Mucosa of rectum (tissue), 2 donors: ENCODE results near the gene RNF208.
A peak's percentile ranks its signal among the peaks of the same experiment; 100 is the strongest.

Source experiments
- H3K27ac ChIP-seq, 2 donors: one replicate each; pipeline ENCODE4 v1.7.0; 2013; ENCODE audit warnings: inconsistent platforms in 2 of 2, low read depth in 2 of 2, low read length in 2 of 2
- H3K27me3 ChIP-seq, 2 donors: one replicate each; pipeline ENCODE4 v1.7.0; 2013; ENCODE audit warnings: low read length in 2 of 2; ENCODE audit not compliant: control insufficient read depth in 2 of 2, insufficient read depth in 2 of 2
- H3K36me3 ChIP-seq, 2 donors: one replicate each; pipeline ENCODE4 v1.7.0; 2013; ENCODE audit warnings: low read length in 2 of 2; ENCODE audit not compliant: control insufficient read depth in 2 of 2, insufficient read depth in 2 of 2
- H3K4me1 ChIP-seq, 2 donors: one replicate each; pipeline ENCODE4 v1.7.0; 2013; ENCODE audit warnings: low read length in 2 of 2, mild to moderate bottlenecking in 1 of 2; ENCODE audit not compliant: control insufficient read depth in 2 of 2, insufficient read depth in 2 of 2
- H3K4me3 ChIP-seq, 2 donors: one replicate each; pipeline ENCODE4 v1.7.0; 2013; ENCODE audit warnings: low read length in 2 of 2
- H3K9ac ChIP-seq, 2 donors: one replicate each; pipeline ENCODE4 v1.7.0; 2013; ENCODE audit warnings: low read length in 2 of 2, low read depth in 1 of 2, mild to moderate bottlenecking in 1 of 2
- H3K9me3 ChIP-seq, 2 donors: one replicate each; pipeline ENCODE4 v1.7.0; 2013; ENCODE audit warnings: low read length in 2 of 2; ENCODE audit not compliant: control insufficient read depth in 2 of 2
- donor health status: healthy.
- donor health status: Normal muscosa, but diverticular disease.

The RNF208 gene

DNA sequence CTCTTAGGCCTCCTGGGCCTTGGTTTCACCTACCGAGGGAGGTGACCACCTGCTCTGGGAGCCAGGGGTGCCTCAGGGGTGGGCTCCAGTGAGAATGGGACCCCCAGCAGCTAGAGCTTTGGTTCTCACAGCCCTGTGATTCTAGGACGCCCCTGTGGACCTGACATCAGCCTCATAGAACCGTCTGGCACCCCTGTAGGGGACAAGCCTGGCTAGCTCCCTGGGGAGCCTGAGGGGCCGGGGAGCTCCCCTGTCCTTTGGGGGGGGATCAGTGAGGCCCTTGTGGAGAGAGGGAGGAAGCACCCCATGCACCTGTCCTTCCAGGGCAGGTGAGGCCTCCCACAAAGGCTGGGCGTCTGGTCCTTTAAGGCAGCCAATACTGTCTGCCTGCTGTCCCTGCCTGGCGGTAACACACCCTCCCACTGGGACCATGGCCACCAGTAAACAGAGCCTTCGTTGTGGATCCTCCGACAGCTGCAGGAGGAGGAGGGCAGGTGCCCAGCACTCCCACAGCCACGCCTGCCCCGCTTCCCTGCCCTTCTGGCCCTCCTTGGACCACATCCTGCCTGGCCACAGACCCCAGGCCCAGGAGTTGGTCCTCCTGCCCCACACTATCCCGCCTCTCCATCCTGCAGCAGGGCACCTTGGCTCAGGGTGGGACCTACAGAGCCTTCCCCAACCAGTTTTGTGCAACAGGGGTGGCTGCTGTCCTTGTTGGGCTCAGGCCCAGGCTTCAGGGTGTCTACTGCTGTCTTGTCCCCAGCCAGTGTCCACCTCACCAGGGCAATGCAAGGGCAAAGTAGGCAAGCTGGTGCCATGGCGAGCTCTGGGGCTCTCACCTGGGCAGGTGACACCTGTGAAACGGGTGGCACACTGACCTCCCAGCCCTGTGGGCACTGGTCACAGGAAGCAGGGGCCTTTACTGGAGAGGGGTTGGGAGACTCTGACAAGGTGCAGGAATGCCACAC lies 16.0 kb upstream of the RNF208 start:
- no peaks in the 10 kb centered on the region for H3K9me3 ChIP-seq
- peak overlapping the region in 1 of 2 donors; percentile 65 for H3K9ac ChIP-seq
- peaks cover 11 to 14% of the 10 kb centered on the region in 2 donors for H3K27me3 ChIP-seq
- H3K4me1 ChIP-seq, result peaks cover 43 to 47% of the 10 kb centered on the region in 2 donors
- H3K36me3 ChIP-seq, result peaks cover 6 to 11% of the 10 kb centered on the region in 2 donors
- peak overlapping the region; percentile 75 to 80 for H3K27ac ChIP-seq
- H3K4me3 ChIP-seq, result peak overlapping the region in 1 of 2 donors; percentile 22

DNA sequence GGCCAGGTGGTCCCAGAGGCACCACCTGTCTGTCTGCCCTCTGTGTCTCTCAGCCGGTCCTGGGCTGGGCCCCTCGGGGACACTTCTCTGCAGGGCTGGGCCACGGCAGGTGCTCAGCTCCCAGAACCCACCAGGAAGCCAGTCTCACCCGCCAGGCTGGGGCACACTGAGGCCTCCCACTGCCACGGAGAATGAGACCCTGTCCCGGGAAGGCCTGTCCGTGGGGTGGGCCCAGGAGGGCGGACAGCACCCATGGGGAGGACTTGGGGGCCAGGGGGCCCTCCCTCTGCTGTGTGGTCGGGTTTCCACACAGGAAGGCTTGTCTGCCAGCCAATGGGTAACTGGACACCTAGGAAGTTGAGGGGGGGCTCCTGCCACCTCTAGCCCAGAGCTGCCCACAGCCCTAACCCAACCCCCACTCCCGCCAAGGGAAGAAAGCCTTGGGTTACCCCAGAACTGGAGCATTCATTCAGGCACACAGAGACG lies 14.9 kb upstream of the RNF208 start:
- Histone ChIP-seq H3K27me3 (peaks cover 11 to 22% of the 10 kb centered on the region in 2 donors), H3K9ac (peak overlapping the region; percentile 63 to 65), H3K9me3 (no peaks in the 10 kb centered on the region), H3K36me3 (peaks cover 0 to under 1% of the 10 kb centered on the region in 2 donors), H3K4me1 (peaks cover 36 to 43% of the 10 kb centered on the region in 2 donors), H3K4me3 (peak overlapping the region; percentile 13 to 50), H3K27ac (peak overlapping the region; percentile 75 to 80)

DNA sequence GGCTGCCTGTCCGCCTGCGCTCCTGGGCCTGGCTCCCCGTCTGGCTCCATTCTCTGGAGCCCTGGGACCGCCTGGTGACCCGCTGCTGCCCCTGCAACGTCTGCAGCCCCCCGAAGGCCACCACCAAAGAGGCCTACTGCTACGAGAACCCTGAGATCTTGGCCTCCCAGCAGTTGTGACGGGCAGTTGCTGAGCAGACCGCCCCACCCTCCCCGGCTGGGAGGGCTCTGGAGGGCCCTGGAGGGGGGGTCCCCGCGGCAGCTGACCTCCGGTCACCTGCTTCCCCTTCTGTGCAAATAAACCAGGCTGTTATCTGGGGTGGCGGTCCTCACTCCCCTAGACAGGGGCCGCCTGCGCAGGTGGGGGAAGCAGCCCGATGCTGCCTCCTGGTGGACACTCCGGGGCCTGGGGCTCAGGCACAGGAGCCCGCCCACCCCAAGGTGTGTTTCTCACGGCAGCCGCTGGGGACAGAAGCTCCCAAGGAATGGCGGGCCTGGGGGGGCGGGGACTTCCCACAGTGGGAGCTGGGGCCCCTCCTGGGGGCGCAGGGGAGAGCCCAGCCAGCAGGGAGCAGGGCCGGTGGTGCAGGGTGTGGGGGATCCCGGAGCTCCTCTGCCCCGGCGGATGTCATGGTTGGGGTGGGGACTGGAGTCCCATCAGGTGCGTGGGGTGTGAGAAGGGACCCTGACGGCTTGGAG lies 14.3 kb upstream of the RNF208 start:
- peaks cover 11 to 28% of the 10 kb centered on the region in 2 donors for H3K27me3 ChIP-seq
- H3K4me1 ChIP-seq, result peaks cover 36 to 43% of the 10 kb centered on the region in 2 donors
- peak overlapping the region in 1 of 2 donors; percentile 23 for H3K27ac ChIP-seq
- peak overlapping the region; percentile 13 to 50 for H3K4me3 ChIP-seq
- H3K9me3 ChIP-seq, result no peaks in the 10 kb centered on the region
- peak overlapping the region; percentile 63 to 65 for H3K9ac ChIP-seq
- H3K36me3 ChIP-seq, result no peaks in the 10 kb centered on the region

DNA sequence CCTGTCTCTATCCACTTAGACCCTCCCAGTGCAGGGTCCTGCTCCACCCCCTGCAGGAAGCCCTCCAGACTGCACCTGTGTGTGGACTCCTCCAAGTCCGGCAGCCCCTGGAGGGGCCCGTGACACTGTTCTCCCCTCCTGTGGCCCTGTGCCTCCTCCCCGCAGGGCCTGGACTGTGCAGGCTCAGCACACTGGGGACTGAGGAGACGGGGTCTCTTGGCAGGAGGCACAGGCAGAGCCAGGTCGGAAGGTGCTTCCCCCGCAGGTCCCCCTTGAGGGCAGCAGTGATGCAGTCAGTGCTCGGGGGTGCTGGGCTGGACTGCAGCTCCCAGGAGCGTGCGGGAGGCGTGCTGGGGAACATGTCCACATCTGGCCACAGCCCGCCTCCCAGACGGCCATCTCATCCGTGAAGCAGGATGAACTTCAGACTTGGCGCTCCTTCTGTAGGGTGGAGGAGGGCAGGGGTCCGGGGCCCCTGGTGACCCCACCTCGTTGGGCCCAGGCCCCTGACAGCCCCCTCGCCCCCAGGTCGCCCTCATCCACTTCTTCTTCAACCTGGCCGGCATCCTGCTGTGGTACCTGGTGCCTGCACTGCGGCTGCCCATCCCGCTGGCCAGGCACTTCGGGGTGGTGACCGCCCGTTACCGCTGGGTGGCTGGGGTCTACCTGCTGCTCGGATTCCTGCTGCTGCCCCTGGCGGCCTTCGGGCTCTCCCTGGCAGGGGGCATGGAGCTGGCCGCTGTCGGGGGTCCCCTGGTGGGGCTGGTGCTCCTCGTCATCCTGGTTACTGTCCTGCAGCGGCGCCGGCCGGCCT lies 13.6 kb upstream of the RNF208 start:
- Histone ChIP-seq H3K27ac (no peak overlapping the region), H3K9me3 (no peaks in the 10 kb centered on the region), H3K27me3 (peaks cover 13 to 29% of the 10 kb centered on the region in 2 donors), H3K4me3 (no peak overlapping the region), H3K36me3 (no peaks in the 10 kb centered on the region), H3K4me1 (peaks cover 36 to 43% of the 10 kb centered on the region in 2 donors), H3K9ac (peak overlapping the region in 1 of 2 donors; percentile 65)

DNA sequence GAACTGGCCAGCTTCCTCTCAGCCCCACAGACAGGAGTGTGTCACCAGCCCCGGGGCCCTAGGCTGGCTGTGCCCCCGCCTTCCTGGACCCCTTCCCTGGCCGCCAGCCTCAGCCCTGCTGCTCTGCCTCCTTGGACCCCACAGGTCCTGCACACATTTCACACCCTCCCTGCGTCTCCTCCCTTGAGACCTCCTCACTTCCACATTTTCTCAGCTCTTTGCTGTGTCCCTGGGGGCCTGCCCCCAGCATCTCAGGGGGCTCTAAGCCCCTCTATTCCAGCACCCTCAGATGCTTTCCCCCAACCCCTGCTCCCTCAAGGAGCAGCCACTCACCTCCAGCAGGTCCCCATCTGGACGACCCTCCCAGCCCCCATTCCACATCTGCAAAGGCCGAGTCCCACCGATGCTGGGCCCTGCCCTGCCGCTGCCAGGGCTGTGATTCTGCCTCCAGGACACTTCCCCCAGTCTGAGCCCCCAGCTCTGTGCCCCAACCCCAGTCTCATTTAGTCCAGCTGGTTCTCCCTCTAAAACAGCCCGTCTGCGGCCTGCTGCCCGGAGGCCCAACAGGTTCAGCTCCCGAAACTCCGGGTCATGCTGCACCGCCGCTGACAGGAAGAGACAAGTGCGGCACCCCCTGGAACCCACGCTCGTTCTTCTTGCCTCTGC lies 12.9 kb upstream of the RNF208 start:
- Histone ChIP-seq H3K36me3 (no peaks in the 10 kb centered on the region), H3K27me3 (peaks cover 13 to 31% of the 10 kb centered on the region in 2 donors), H3K27ac (no peak overlapping the region), H3K9ac (no peak overlapping the region), H3K9me3 (no peaks in the 10 kb centered on the region), H3K4me3 (no peak overlapping the region), H3K4me1 (peaks cover 38 to 42% of the 10 kb centered on the region in 2 donors)

DNA sequence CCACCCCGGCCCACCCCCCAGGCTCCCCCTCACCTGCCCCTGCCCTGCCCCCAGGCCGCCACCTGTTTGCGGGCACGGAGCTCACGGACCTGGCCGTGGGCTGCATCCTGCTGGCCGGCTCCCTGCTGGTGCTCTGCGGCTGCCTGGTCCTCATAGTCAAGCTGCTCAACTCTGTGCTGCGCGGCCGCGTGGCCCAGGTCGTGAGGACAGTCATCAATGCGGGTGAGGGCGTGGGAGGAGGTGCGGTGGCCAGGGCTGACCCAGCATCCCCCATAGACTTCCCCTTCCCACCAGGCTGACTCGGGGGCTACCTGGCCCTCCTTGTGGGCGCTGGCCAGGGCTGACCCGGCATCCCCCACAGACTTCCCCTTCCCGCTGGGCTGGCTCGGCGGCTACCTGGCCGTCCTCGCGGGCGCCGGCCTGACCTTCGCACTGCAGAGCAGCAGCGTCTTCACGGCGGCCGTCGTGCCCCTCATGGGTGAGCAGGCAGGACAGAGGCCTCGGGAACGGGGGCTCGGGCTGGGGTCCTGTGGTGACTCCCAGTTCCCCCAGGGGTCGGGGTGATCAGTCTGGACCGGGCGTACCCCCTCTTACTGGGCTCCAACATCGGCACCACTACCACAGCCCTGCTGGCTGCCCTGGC lies 12.1 kb upstream of the RNF208 start:
- Histone ChIP-seq H3K9me3 (no peaks in the 10 kb centered on the region), H3K9ac (no peak overlapping the region), H3K4me1 (peaks cover 42 to 47% of the 10 kb centered on the region in 2 donors), H3K27me3 (peaks cover 14 to 36% of the 10 kb centered on the region in 2 donors), H3K4me3 (no peak overlapping the region), H3K36me3 (no peaks in the 10 kb centered on the region), H3K27ac (no peak overlapping the region)

DNA sequence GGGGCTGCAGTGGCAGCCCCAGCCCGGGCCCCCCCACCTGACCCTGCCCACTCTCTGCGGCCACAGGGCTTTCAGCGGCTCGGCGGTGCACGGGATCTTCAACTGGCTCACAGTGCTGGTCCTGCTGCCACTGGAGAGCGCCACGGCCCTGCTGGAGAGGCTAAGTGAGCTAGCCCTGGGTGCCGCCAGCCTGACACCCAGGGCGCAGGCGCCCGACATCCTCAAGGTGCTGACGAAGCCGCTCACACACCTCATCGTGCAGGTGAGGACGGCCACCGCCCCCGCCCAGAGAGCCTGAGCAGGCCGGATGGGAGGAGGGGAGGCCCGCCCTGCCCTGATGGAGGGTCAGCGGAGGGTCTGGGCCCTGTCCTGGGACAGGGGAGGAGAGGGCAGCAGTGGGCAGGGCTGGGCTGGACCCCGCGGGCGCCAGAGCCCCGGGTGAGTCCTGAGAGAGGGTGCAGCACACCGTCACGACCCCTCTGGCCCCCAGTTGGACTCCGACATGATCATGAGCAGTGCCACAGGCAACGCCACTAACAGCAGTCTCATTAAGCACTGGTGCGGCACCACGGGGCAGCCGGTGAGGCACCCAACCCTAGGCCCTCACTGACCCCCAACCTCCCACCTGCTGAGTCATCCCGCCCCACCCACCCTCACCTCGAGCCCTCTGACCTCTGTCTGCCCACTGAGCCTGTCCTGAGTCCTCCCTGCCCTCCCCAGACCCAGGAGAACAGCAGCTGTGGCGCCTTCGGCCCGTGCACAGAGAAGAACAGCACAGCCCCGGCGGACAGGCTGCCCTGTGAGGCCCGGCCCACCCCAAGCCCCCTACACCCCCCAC lies 11.3 kb upstream of the RNF208 start:
- Histone ChIP-seq H3K4me1 (peaks cover 34 to 43% of the 10 kb centered on the region in 2 donors), H3K9ac (no peak overlapping the region), H3K27me3 (peaks cover 17 to 44% of the 10 kb centered on the region in 2 donors), H3K36me3 (no peaks in the 10 kb centered on the region), H3K9me3 (no peaks in the 10 kb centered on the region), H3K27ac (no peak overlapping the region), H3K4me3 (no peak overlapping the region)

DNA sequence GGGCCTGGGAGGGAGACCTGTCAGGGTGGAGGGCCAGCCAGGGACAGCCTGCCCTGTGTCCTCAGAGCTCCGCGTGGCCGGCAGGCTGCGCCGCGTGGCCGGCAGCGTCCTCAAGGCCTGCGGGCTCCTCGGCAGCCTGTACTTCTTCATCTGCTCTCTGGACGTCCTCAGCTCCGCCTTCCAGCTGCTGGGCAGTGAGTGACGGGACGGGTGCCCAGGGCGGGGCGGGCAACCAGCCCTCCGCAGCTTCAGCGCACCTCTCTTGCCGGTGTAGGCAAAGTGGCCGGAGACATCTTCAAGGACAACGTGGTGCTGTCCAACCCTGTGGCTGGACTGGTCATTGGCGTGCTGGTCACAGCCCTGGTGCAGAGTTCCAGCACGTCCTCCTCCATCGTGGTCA lies 10.5 kb upstream of the RNF208 start:
- Histone ChIP-seq H3K9ac (peak overlapping the region in 1 of 2 donors; percentile 47), H3K27me3 (peaks cover 17 to 46% of the 10 kb centered on the region in 2 donors)

More for the DNA sequence above, 10.5 kb upstream of the RNF208 start:
- H3K36me3 ChIP-seq, result no peaks in the 10 kb centered on the region
- H3K4me3 ChIP-seq, result no peak overlapping the region
- no peak overlapping the region for H3K27ac ChIP-seq
- peaks cover 25 to 36% of the 10 kb centered on the region in 2 donors for H3K4me1 ChIP-seq
- H3K9me3 ChIP-seq, result no peaks in the 10 kb centered on the region
